ENCODE results near the gene CCDC88C. TPM values are rescaled to one million over a fixed set of nuclear protein-coding genes. Genes with fewer than 3 reads are reported as not detected.

Gene CCDC88C
- total RNA-seq, 2 donors from 2014 or later, result 103 to 111 TPM

DNA sequence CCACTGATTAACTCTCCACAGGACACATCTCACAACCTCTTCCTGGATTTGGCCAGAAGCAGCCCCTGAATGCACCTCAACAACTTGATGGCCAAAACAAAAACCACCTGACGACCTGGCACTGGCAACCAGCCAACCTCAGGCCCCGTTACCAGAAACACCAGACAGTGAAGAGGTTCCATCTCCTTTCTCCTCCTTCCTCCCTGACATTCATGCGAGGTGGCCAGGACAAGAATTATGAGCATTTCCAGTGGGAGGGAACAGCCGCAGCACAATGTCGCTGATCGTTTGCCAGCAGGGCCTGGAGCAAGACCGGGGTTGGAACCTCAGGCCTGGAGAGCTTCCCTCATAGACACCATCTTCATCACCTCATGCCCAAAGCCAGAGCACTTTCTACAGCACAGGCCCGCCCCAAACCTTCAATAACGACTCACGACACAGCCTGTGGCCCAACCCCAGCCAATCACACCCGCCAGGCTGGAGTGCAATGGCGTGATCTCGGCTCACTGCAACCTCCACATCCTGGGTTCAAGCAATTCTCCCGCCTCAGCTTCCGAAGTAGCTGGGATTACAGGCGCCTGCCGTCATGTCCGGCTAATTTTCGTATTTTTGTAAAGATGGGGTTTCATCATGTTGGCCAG is 48.7 kb downstream of the CCDC88C start:
- DNase-seq (no peak), ATAC-seq (replicated peaks in 1 of 2) (no peak)
- Mint-ChIP-seq H3K27ac (peak overlapping the region; percentile 4), H3K36me3 (ENCODE audit: insufficient read depth in 2 of 2) (peaks cover 0 to 2% of the 10 kb centered on the region in 2 donors), H3K4me1 (ENCODE audit: low read depth) (peaks cover 95% of the 10 kb centered on the region), H3K27me3 (ENCODE audit: low read depth) (no peaks in the 10 kb centered on the region), H3K4me3 (peak overlapping the region; percentile 84), H3K9me3 (no peaks in the 10 kb centered on the region)

- Mint-ChIP-seq H3K9me3 (no peaks in the 10 kb centered on the region), H3K4me3 (peak overlapping the region; percentile 84), H3K27me3 (ENCODE audit: low read depth) (no peaks in the 10 kb centered on the region), H3K36me3 (ENCODE audit: insufficient read depth in 2 of 2) (peaks cover 0 to 2% of the 10 kb centered on the region in 2 donors), H3K27ac (peak overlapping the region; percentile 88), H3K4me1 (ENCODE audit: low read depth) (peaks cover 88% of the 10 kb centered on the region)
- ATAC-seq (replicated peaks in 1 of 2) (peak; percentile 74 to 77), DNase-seq (peak; percentile 67 to 68)
Measured at GRCh38 chr14:91367173-91368171, 50.1 kb downstream of the CCDC88C start.

DNA sequence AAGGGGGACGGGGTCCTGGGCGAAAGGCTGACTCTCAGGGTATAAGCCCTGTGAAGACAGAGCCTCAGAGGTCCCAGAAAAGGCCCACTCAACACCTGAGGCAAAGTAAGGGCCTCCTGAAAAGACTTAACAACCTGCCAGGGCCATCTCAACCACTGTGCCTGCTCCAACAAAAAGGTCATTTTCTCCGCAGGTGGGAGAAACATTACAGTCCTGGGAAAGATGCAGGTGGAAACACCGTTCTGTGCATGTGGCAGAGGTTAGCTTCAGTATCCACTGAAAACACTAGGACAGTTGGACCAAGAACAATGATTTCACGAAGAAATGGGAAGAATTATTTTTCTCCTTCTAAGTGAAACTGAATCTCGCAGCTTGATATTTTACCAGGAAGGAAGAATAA is 50.9 kb downstream of the CCDC88C start:
- peak overlapping the region; percentile 88 for H3K27ac Mint-ChIP-seq
- no peaks in the 10 kb centered on the region for H3K9me3 Mint-ChIP-seq
- peaks cover 0 to 2% of the 10 kb centered on the region in 2 donors for H3K36me3 Mint-ChIP-seq (ENCODE audit: insufficient read depth in 2 of 2)
- H3K4me1 Mint-ChIP-seq (ENCODE audit: low read depth), result peaks cover 88% of the 10 kb centered on the region
- H3K27me3 Mint-ChIP-seq (ENCODE audit: low read depth), result no peaks in the 10 kb centered on the region
- peak overlapping the region; percentile 84 for H3K4me3 Mint-ChIP-seq
- no peak for DNase-seq
- no peak for ATAC-seq (replicated peaks in 1 of 2)

GRCh38 chr14:91365552-91365951 is 52.1 kb downstream of the CCDC88C start:
- H3K27me3 Mint-ChIP-seq (ENCODE audit: low read depth), result no peaks in the 10 kb centered on the region
- H3K9me3 Mint-ChIP-seq, result no peaks in the 10 kb centered on the region
- H3K4me3 Mint-ChIP-seq, result peak overlapping the region; percentile 0 to 15
- no peak for ATAC-seq (replicated peaks in 1 of 2)
- H3K4me1 Mint-ChIP-seq (ENCODE audit: low read depth), result peaks cover 81% of the 10 kb centered on the region
- H3K27ac Mint-ChIP-seq, result peak overlapping the region; percentile 69
- H3K36me3 Mint-ChIP-seq (ENCODE audit: insufficient read depth in 2 of 2), result peaks cover 0 to 2% of the 10 kb centered on the region in 2 donors
- no peak for DNase-seq

DNA sequence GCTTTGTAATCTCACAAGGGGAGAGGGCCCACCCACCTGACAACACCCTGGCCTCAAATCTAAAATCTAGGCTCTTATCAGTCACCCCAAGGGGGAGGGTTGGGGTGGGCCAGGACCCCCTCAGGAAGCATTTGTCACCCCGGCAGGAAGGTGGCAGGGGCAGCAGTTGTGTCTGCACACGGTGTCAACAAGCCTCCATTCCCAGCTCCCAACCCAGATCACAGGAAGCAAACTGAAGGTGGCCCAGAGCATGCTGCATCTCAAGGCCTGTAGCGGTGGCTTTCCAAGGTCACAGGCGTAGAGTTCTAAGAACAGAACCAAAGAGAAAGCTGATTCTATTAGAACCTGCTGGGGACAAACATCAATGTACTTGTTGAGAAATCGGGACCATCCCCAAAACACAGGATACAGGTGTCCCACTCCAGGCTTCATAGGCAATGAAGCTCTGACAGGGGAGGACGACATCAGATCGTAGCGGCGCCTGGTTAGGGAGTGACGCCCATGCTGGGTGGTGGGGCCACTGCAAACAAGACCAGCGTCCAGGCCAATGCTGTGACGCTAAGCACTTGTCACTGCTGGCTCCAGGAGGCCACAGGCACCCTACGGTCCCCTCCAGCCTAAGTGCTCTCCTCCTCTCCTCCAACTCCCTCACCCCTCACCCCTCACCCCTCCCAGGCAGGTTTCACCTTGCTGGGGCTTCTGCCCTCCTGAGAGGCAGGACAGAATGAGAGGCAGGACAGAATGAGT is 52.9 kb downstream of the CCDC88C start:
- Mint-ChIP-seq H3K4me3 (no peak overlapping the region), H3K9me3 (no peaks in the 10 kb centered on the region)

GRCh38 chr14:91363776-91364523 is 53.7 kb downstream of the CCDC88C start:
- H3K4me1 Mint-ChIP-seq (ENCODE audit: low read depth), result peaks cover 73% of the 10 kb centered on the region
- DNase-seq (no peak), ATAC-seq (replicated peaks in 1 of 2) (no peak)
- peaks cover 0 to 6% of the 10 kb centered on the region in 2 donors for H3K36me3 Mint-ChIP-seq (ENCODE audit: insufficient read depth in 2 of 2)
- H3K27ac Mint-ChIP-seq, result peak overlapping the region; percentile 73
- H3K9me3 Mint-ChIP-seq, result no peaks in the 10 kb centered on the region
- H3K4me3 Mint-ChIP-seq, result peak overlapping the region in 1 of 2 donors; percentile 41
- H3K27me3 Mint-ChIP-seq (ENCODE audit: low read depth), result no peaks in the 10 kb centered on the region

More for the DNA sequence above, 52.9 kb downstream of the CCDC88C start:
- Mint-ChIP-seq H3K27ac (peak overlapping the region; percentile 73), H3K4me1 (ENCODE audit: low read depth) (peaks cover 73% of the 10 kb centered on the region), H3K27me3 (ENCODE audit: low read depth) (no peaks in the 10 kb centered on the region), H3K36me3 (ENCODE audit: insufficient read depth in 2 of 2) (peaks cover 0 to 1% of the 10 kb centered on the region in 2 donors)
- DNase-seq (no peak), ATAC-seq (replicated peaks in 1 of 2) (no peak)

- Mint-ChIP-seq H3K4me1 (ENCODE audit: low read depth) (peaks cover 68% of the 10 kb centered on the region), H3K9me3 (no peaks in the 10 kb centered on the region), H3K36me3 (ENCODE audit: insufficient read depth in 2 of 2) (peaks cover 3 to 6% of the 10 kb centered on the region in 2 donors), H3K27me3 (ENCODE audit: low read depth) (no peaks in the 10 kb centered on the region), H3K27ac (no peak overlapping the region), H3K4me3 (no peak overlapping the region)
- DNase-seq (no peak), ATAC-seq (replicated peaks in 1 of 2) (no peak)
Measured at GRCh38 chr14:91361233-91361811, 56.3 kb downstream of the CCDC88C start.

GRCh38 chr14:91360490-91361232 is 57.0 kb downstream of the CCDC88C start:
- Mint-ChIP-seq H3K4me1 (ENCODE audit: low read depth) (peaks cover 68% of the 10 kb centered on the region), H3K27me3 (ENCODE audit: low read depth) (no peaks in the 10 kb centered on the region), H3K9me3 (no peaks in the 10 kb centered on the region), H3K4me3 (no peak overlapping the region), H3K36me3 (ENCODE audit: insufficient read depth in 2 of 2) (peaks cover 3 to 5% of the 10 kb centered on the region in 2 donors), H3K27ac (peak overlapping the region; percentile 67)
- DNase-seq (no peak), ATAC-seq (replicated peaks in 1 of 2) (no peak)

GRCh38 chr14:91358654-91359220 is 58.9 kb downstream of the CCDC88C start:
- peaks cover 3 to 7% of the 10 kb centered on the region in 2 donors for H3K36me3 Mint-ChIP-seq (ENCODE audit: insufficient read depth in 2 of 2)
- H3K27ac Mint-ChIP-seq, result no peak overlapping the region
- ATAC-seq (replicated peaks in 1 of 2), result no peak

DNA sequence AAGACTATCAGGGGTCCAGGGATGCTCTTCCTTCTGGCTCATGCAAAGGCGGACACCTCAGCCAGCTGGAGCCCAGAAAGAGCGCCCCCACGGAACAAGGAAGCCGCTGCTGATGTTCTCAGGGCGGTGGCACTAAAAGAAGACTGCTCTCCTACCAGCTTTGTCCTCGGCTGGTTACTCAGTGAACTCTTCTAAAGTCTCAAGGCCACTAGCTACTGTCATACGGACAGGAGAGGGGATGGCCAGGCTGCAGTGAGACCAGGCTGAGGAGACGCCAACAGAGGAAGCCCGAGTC is 59.6 kb downstream of the CCDC88C start:
- Mint-ChIP-seq H3K9me3 (no peaks in the 10 kb centered on the region), H3K27me3 (ENCODE audit: low read depth) (no peaks in the 10 kb centered on the region), H3K36me3 (ENCODE audit: insufficient read depth in 2 of 2) (peaks cover 3 to 7% of the 10 kb centered on the region in 2 donors), H3K27ac (no peak overlapping the region), H3K4me1 (ENCODE audit: low read depth) (peaks cover 78% of the 10 kb centered on the region), H3K4me3 (no peak overlapping the region)
- no peak for ATAC-seq (replicated peaks in 1 of 2)
- no peak for DNase-seq

More at GRCh38 chr14:91358654-91359220, 58.9 kb downstream of the CCDC88C start:
- Mint-ChIP-seq H3K4me1 (ENCODE audit: low read depth) (peaks cover 74% of the 10 kb centered on the region), H3K4me3 (no peak overlapping the region), H3K27me3 (ENCODE audit: low read depth) (no peaks in the 10 kb centered on the region), H3K9me3 (no peaks in the 10 kb centered on the region)
- no peak for DNase-seq

DNA sequence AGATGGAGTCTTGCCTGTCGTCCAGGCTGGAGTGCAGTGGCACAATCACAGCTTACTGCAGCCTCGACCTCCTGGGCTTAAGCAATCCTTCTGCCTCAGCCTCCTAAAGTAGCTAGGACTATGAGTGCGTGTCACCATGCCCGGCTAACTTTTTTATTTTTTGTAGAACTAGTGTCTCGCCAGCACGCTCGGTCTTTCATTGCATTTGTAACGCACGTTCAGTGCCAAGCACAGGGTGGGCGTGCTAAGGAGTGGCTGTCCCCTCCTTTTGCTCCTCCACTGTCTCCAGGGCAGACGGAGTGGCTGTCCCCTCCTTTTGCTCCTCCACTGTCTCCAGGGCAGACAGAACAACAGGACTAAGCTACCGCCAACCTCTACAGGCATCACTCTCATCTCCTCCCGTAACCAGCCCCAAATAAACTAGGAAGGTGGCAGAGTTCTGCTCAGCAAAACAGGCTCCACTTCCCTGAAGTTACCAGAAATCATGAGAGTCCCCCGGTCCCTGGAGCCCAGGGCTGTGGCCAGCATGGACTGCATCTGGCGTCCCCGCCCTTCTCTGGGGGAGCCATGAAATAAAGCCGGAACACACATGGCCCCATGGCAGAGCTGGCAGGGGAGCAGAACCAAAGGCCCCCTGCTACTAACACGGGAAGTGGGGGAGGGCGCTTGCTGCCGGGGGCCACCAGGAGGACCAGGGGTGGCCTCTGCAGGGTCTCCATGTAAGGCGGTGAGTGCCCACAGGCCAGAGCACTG is 60.2 kb downstream of the CCDC88C start:
- no peaks in the 10 kb centered on the region for H3K9me3 Mint-ChIP-seq

More for the DNA sequence above, 60.2 kb downstream of the CCDC88C start:
- no peaks in the 10 kb centered on the region for H3K27me3 Mint-ChIP-seq (ENCODE audit: low read depth)
- ATAC-seq (replicated peaks in 1 of 2), result no peak
- no peak overlapping the region for H3K4me3 Mint-ChIP-seq
- H3K4me1 Mint-ChIP-seq (ENCODE audit: low read depth), result peaks cover 74% of the 10 kb centered on the region
- no peak overlapping the region for H3K27ac Mint-ChIP-seq
- DNase-seq, result no peak
- H3K36me3 Mint-ChIP-seq (ENCODE audit: insufficient read depth in 2 of 2), result peaks cover 3 to 7% of the 10 kb centered on the region in 2 donors

Measured in activated T-cell treated with anti-CD3 and anti-CD28 coated beads, Interleukin-2, amount 50 U/mL, for 72 hours (primary cell).